H1 (cell line): ENCODE results near the gene HOXC11. TPM values are rescaled to one million over a fixed set of nuclear protein-coding genes. Genes with fewer than 3 reads are reported as not detected.
A peak's percentile ranks its signal among the peaks of the same experiment; 100 is the strongest.

Experiments used
- GABPA ChIP-seq: IDR thresholded peaks from 2 replicates; pipeline ENCODE4 v1.6.1; 2011; ENCODE audit warnings: mild to moderate bottlenecking, low read length, moderate library complexity, borderline replicate concordance; ENCODE audit not compliant: insufficient read depth
- JUND ChIP-seq: IDR thresholded peaks from 2 replicates; pipeline ENCODE4 v1.6.1; 2011; ENCODE audit warnings: mild to moderate bottlenecking, improper control_type of control experiment, low read length
- KDM4A ChIP-seq: IDR thresholded peaks from one replicate; pipeline ENCODE4 v1.7.1; 2012; ENCODE audit warnings: low read depth, mild to moderate bottlenecking, moderate library complexity, low read length, inconsistent platforms; ENCODE audit not compliant: severe bottlenecking
- MAX ChIP-seq: IDR thresholded peaks from 2 replicates; pipeline ENCODE4 v1.6.1; 2012; ENCODE audit warnings: inconsistent platforms
- RNF2 ChIP-seq: fragments of 200-900, 300-1000 bp; sonication (generic); IDR thresholded peaks from 2 replicates; pipeline ENCODE4 v1.7.1; 2016; ENCODE audit warnings: borderline replicate concordance, low read depth, mild to moderate bottlenecking, antibody characterized with exemption, low read length; ENCODE audit not compliant: poor library complexity, severe bottlenecking; ENCODE audit errors: missing control alignments
- TCF12 ChIP-seq: IDR thresholded peaks from 2 replicates; pipeline ENCODE4 v1.6.1; 2011; ENCODE audit warnings: low read depth, mild to moderate bottlenecking, low read length
- polyA plus RNA-seq, 7 experiments: library from polyadenylated mRNA; depleted of rRNA in 3 of 7; stranded (reverse) in 5 of 7; unstranded in 2 of 7; fragments of >200 nt in 5 of 7; fragments of 200-250 nt in 2 of 7; gene quantifications; 1 replicate in 5 of 7; 2 replicates in 1 of 7; 4 replicates in 1 of 7; pipeline versions ENCODE4 v1.2.1 to v1.2.3, GENCODE V29; 2011 to 2013; ENCODE audit warnings: missing spikeins in 2 of 7, mixed read lengths in 2 of 7
- total RNA-seq: library from RNA; stranded (reverse); fragmentation: NEBNext Ultra II Directional; extraction: Animal tissue kit (Norgen Biotek cat#: 25700); gene quantifications from 2 replicates; pipeline ENCODE4 v1.2.1, GENCODE V29; 2021

The HOXC11 gene
- total and polyA plus RNA-seq, 2 of the 8 experiments (the other 6 are each of a cell fraction or from before 2014, with no cell fraction given), result not detected

GRCh38 chr12:53973236-53974042 is 513 bp downstream of the HOXC11 start (continued):
- TF ChIP-seq RNF2 (peak; percentile 51), MAX (peak; percentile 49), TCF12 (no peak), KDM4A (peak; percentile 29), GABPA (no peak), JUND (no peak)
